Adrenal gland (tissue), 12 donors: ENCODE measurements around the gene STRADA. TPM values are rescaled to one million over a fixed set of nuclear protein-coding genes. Genes with fewer than 3 reads are reported as not detected.
A peak's percentile ranks its signal among the peaks of the same experiment; 100 is the strongest.

ENCODE experiments used
- DNase-seq, 7 donors: peaks; one replicate each; pipeline ENCODE4 v3.0.0-alpha.2; 2019 to 2020
- H3K27ac ChIP-seq, 5 donors: fragments of 200-600 bp; sonication (generic) in 4 of 5; 1 replicate in 3 of 5; 2 replicates in 2 of 5; pipeline versions ENCODE4 v1.5.1 to v1.8.0; 2016 to 2020; ENCODE audit warnings: mild to moderate bottlenecking in 1 of 5
- H3K27me3 ChIP-seq: fragments of 200-600 bp; 2 replicates; pipeline ENCODE4 v1.8.0; 2021
- H3K36me3 ChIP-seq, 2 donors: fragments of 200-600 bp; replicated peaks in 1 of 2; 1 replicate in 1 of 2; 2 replicates in 1 of 2; pipeline versions ENCODE4 v1.5.1 to v1.8.0; 2018 to 2022
- H3K4me1 ChIP-seq, 2 donors: fragments of 200-600 bp; replicated peaks in 1 of 2; 1 replicate in 1 of 2; 2 replicates in 1 of 2; pipeline versions ENCODE4 v1.5.1 to v1.8.0; 2018 to 2021
- H3K4me3 ChIP-seq, 4 donors: fragments of 200-600 bp; sonication (generic) in 3 of 4; one replicate each; pipeline ENCODE4 v1.5.1; 2016 to 2018
- H3K9me3 ChIP-seq, 3 donors: fragments of 200-600 bp; sonication (generic) in 1 of 3; replicated peaks in 1 of 3; 1 replicate in 2 of 3; 2 replicates in 1 of 3; pipeline versions ENCODE4 v1.5.1 to v1.8.0; 2016 to 2021
- POLR2A ChIP-seq, 2 donors: fragments of 450-650 bp; IDR thresholded peaks; one replicate each; pipeline ENCODE4 v1.6.1; 2017; ENCODE audit warnings: antibody characterized with exemption in 2 of 2, mild to moderate bottlenecking in 2 of 2, moderate library complexity in 1 of 2
- WGBS, 4 donors: extraction: QIAGEN DNeasy Blood & Tissue Kit in 2 of 4; methylation state at CpG; one replicate each; pipeline versions ENCODE4 v1.1.5 to v1.1.7; 2013 to 2017; 5-methylcytosine and 5-hydroxymethylcytosine counted together
- intact Hi-C, 2 donors: fragments of 100-400 bp; cut with DNase I; formaldehyde crosslinking; loops; one replicate each; pipeline versions ENCODE4 v1.14.1 to v1.15.0; 2022 to 2023
- polyA plus RNA-seq, 3 donors: library from polyadenylated mRNA; stranded (reverse); fragments of 200-250 nt in 2 of 3; fragments of 350-450 nt in 1 of 3; fragmentation: Illumina TruSeq in 1 of 3; extraction: RNeasy Lipid Tissue Mini Kit (QIAGEN cat#74804) in 1 of 3; gene quantifications; one replicate each; pipeline ENCODE4 v1.2.3, GENCODE V29; 2013 to 2014
- total RNA-seq, 9 donors: library from RNA; depleted of rRNA in 4 of 9; stranded (reverse); fragments of >200 nt in 4 of 9; fragments of 120-200 nt in 1 of 9; fragmentation: NEBNext Ultra II Directional in 1 of 9; extraction: Animal tissue kit (Norgen Biotek cat#: 25700) in 1 of 9; gene quantifications; one replicate each; pipeline versions ENCODE4 v1.1.0 to v1.2.4, GENCODE V29; 2013 to 2023
- TF ChIP-seq, protein P1 (sequence below), 6 experiments: fragments of 450-650 bp in 4 of 6; fragments of 200-600 bp in 2 of 6; sonication (generic) in 1 of 6; IDR thresholded peaks; 1 replicate in 5 of 6; 2 replicates in 1 of 6; pipeline versions ENCODE4 v1.5.1 to v1.8.0; 2016 to 2021; ENCODE audit warnings: antibody characterized with exemption in 6 of 6, mild to moderate bottlenecking in 2 of 6, moderate library complexity in 1 of 6
- donor health status: healthy with polysubstance abuse.
- donor health status: Bipolar disorder and iron deficiency.
- donor health status: DM: yes; HTN: yes; CAD: no.
- donor health status: DM: no; HTN: no; CAD: no.
- donor health status: DM: no; HTN: no; CAD: no.
- donor health status: DM: yes; HTN: yes; CAD: no.

STRADA gene
- total and polyA plus RNA-seq, 12 donors, result 16.7 to 91.1 (median 37.5) TPM

DNA sequence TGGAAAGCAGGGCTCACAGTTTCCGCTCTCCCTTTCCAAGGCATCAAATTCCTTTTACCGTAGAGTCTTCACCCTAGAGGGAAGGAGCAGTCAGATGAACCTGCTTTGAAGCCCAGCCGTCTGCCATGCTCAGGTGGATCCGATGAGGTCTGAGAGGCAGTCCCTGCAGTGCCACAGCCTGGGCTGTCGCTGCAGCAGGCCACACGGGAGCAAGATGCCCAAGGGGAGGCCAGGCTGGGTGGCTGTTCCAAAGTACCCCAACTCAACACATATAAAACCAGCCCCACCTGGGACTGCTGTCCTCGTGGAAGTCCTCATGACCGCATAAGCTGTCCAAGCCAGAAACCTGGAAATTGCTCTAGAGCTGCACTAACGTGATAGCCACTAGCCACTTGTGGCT, 36.8 kb downstream of the STRADA start:
- peak in 1 of 7 donors; percentile 44 for DNase-seq
- Histone ChIP-seq H3K9me3 (no peaks in the 10 kb centered on the region), H3K4me3 (no peak overlapping the region), H3K36me3 (peaks cover 0 to 45% of the 10 kb centered on the region in 2 donors), H3K27me3 (no peaks in the 10 kb centered on the region), H3K4me1 (peaks cover 10 to 15% of the 10 kb centered on the region in 2 donors), H3K27ac (no peak overlapping the region)
- intact Hi-C loops, result no loop called here
- 90 to 95% (median 94%) methylated on average over 5 to 9 of the region's 9 CpGs for WGBS, 4 donors
- TF ChIP-seq, protein P1, sequence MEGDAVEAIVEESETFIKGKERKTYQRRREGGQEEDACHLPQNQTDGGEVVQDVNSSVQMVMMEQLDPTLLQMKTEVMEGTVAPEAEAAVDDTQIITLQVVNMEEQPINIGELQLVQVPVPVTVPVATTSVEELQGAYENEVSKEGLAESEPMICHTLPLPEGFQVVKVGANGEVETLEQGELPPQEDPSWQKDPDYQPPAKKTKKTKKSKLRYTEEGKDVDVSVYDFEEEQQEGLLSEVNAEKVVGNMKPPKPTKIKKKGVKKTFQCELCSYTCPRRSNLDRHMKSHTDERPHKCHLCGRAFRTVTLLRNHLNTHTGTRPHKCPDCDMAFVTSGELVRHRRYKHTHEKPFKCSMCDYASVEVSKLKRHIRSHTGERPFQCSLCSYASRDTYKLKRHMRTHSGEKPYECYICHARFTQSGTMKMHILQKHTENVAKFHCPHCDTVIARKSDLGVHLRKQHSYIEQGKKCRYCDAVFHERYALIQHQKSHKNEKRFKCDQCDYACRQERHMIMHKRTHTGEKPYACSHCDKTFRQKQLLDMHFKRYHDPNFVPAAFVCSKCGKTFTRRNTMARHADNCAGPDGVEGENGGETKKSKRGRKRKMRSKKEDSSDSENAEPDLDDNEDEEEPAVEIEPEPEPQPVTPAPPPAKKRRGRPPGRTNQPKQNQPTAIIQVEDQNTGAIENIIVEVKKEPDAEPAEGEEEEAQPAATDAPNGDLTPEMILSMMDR (IDR thresholded peaks at IDR 0.05), result no peak
- no peak for TF ChIP-seq POLR2A (IDR thresholded peaks at IDR 0.05)

DNA sequence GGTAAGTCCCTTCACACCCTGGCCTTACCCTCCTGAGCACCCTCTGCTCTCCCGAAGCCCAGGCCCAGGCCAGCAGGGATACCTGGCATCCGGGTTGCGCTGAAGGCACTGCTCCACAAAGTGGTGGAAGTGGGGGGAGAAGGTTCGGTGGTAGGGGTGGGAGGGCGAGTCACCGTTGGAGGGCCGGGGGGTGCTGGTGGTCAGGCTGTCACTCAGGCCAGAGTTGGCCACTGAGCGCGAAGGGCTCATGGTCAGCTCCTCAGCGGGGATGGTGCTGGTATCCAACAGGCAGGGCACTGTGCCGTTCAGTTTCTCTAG, 37.4 kb downstream of the STRADA start:
- intact Hi-C loops, result no loop called here
- Histone ChIP-seq H3K27ac (no peak overlapping the region), H3K4me1 (peaks cover 10 to 15% of the 10 kb centered on the region in 2 donors), H3K4me3 (no peak overlapping the region), H3K9me3 (no peaks in the 10 kb centered on the region), H3K27me3 (no peaks in the 10 kb centered on the region), H3K36me3 (peaks cover 0 to 40% of the 10 kb centered on the region in 2 donors)
- DNase-seq, result peak in 1 of 7 donors; percentile 34
- TF ChIP-seq, protein P1 (IDR thresholded peaks at IDR 0.05), result no peak
- no peak for TF ChIP-seq POLR2A (IDR thresholded peaks at IDR 0.05)
- WGBS, 4 donors, result 87 to 96% (median 95%) methylated on average over 4 to 11 of the region's 11 CpGs

DNA sequence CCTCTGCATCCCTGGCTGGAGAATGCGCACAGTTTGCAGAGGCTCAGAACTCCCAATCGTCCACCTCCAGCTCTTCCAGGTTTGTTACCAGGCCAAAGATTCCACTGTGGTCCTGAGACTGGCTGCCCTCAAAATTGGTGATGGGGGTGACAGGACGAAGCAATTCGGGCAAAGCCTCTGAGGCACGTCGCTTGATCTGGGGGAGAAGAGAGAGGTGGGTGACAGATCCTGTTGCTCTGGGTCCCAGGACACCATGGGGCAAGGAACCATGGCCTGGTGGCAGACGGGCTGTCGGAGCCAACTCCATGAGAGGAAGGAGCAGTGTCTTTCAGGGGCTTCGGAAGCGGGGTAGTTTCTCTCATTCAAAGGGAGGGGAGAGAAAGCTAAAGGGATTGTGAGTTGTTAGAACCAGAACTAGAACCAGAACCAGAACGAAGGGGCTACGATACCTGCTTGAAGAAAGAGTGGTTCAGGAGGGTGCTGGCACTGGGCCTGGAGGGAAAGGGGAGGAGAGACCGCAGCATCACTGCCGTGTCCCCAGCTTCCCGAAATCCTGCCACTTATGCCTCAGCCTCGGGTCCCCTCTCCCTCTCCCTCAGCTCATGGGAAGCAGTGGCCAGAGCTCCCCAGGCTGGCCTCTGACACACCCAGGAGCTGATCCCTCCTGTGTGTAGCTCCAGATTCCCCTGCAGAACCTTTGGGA, 37.9 kb downstream of the STRADA start:
- H3K36me3 ChIP-seq, result peaks cover 0 to 35% of the 10 kb centered on the region in 2 donors
- H3K27me3 ChIP-seq, result no peaks in the 10 kb centered on the region
- no peak overlapping the region for H3K27ac ChIP-seq
- no peak for TF ChIP-seq POLR2A (IDR thresholded peaks at IDR 0.05)
- TF ChIP-seq, protein P1 (IDR thresholded peaks at IDR 0.05), result no peak
- intact Hi-C loops, result no loop called here
- DNase-seq, result peak in 1 of 7 donors; percentile 43
- peaks cover 10 to 15% of the 10 kb centered on the region in 2 donors for H3K4me1 ChIP-seq
- no peaks in the 10 kb centered on the region for H3K9me3 ChIP-seq
- 91 to 96% (median 94%) methylated on average over 16 of the region's 16 CpGs for WGBS, 4 donors
- no peak overlapping the region for H3K4me3 ChIP-seq

DNA sequence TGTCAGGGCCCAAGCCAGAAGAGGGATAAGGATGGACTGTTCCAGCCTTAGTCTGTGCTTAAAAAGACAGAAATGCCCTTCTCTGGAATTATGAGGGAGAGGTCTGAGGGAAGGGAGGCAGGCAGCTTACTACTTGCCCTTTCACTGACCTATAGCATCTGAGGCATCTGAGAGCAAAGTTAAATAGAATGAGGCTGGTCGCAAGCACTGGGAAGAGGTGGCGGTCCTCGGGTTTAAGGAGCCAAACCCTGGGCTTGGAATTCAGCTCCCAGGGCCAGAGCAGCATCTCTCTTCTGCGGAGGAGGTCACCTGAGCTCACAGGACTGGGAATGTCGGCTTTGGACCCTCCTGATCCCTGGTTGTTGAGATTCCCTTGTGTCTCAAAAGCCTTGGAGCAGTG, 38.6 kb downstream of the STRADA start:
- peaks cover 0 to 29% of the 10 kb centered on the region in 2 donors for H3K36me3 ChIP-seq
- no peaks in the 10 kb centered on the region for H3K27me3 ChIP-seq
- no peaks in the 10 kb centered on the region for H3K9me3 ChIP-seq
- no peak for TF ChIP-seq POLR2A (IDR thresholded peaks at IDR 0.05)
- TF ChIP-seq, protein P1 (IDR thresholded peaks at IDR 0.05), result no peak
- intact Hi-C loops, result no loop called here
- no peak overlapping the region for H3K27ac ChIP-seq
- H3K4me3 ChIP-seq, result no peak overlapping the region
- DNase-seq, result peak in 1 of 7 donors; percentile 36
- H3K4me1 ChIP-seq, result peaks cover 10 to 15% of the 10 kb centered on the region in 2 donors
- WGBS, 4 donors, result 84 to 100% (median 90%) methylated on average over 3 to 5 of the region's 5 CpGs
